ENCODE data around the gene OOSP2. TPM values are rescaled to one million over a fixed set of nuclear protein-coding genes. Genes with fewer than 3 reads are reported as not detected.

Gene OOSP2
- total RNA-seq, 2 donors from 2014 or later: 16.0 TPM; not detected in 1

DNA sequence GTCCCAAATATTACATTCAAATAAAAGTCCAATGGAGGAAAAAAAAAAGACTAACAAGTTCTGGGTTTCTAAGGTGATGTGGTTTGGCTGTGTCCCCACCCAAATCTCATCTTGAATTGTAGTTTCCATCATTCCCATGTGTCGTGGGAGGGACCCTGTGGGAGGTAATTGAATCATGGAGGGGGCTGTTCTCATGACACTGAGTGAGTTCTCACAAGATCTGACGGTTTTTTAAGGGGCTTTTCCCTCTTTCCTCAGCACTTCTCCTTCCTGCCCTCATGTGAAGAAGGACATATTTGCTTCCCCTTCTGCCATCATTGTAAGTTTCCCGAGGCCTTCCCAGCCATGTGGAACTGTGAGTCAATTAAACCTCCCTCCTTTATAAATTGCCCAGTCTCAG, 40.3 kb downstream of the OOSP2 start:
- intact Hi-C loops (cut with DNase I): no loop called here
- H3K9me3 ChIP-seq: no peaks in the 10 kb centered on the region
- no peaks in the 10 kb centered on the region for H3K36me3 ChIP-seq
- whole genome bisulfite sequencing: 76% methylated on average over 3 of the region's 3 CpGs
- H3K4me1 ChIP-seq (replicated peaks): no peaks in the 10 kb centered on the region
- no peak overlapping the region for H3K27ac ChIP-seq
- no peak overlapping the region for H3K4me3 ChIP-seq
- H3K27me3 ChIP-seq (replicated peaks; ENCODE audit: insufficient read depth): no peaks in the 10 kb centered on the region
- no peak for DNase-seq (ENCODE audit: low spot score)
- TF ChIP-seq POLR2AphosphoS5 (IDR thresholded peaks at IDR 0.05): no peak
- TF ChIP-seq, protein P1, sequence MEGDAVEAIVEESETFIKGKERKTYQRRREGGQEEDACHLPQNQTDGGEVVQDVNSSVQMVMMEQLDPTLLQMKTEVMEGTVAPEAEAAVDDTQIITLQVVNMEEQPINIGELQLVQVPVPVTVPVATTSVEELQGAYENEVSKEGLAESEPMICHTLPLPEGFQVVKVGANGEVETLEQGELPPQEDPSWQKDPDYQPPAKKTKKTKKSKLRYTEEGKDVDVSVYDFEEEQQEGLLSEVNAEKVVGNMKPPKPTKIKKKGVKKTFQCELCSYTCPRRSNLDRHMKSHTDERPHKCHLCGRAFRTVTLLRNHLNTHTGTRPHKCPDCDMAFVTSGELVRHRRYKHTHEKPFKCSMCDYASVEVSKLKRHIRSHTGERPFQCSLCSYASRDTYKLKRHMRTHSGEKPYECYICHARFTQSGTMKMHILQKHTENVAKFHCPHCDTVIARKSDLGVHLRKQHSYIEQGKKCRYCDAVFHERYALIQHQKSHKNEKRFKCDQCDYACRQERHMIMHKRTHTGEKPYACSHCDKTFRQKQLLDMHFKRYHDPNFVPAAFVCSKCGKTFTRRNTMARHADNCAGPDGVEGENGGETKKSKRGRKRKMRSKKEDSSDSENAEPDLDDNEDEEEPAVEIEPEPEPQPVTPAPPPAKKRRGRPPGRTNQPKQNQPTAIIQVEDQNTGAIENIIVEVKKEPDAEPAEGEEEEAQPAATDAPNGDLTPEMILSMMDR (IDR thresholded peaks at IDR 0.05): no peak
- no peak for TF ChIP-seq POLR2A (IDR thresholded peaks at IDR 0.05)

GRCh38 chr11:60084631-60085273, 44.5 kb downstream of the OOSP2 start:
- intact Hi-C loops (cut with DNase I): no loop called here
- Histone ChIP-seq H3K36me3 (no peaks in the 10 kb centered on the region), H3K9me3 (no peaks in the 10 kb centered on the region), H3K4me1 (replicated peaks) (no peaks in the 10 kb centered on the region), H3K27me3 (replicated peaks; ENCODE audit: insufficient read depth) (no peaks in the 10 kb centered on the region), H3K4me3 (no peak overlapping the region), H3K27ac (no peak overlapping the region)
- WGBS: 34% methylated on average over 3 of the region's 3 CpGs
- DNase-seq (ENCODE audit: low spot score): peak; percentile 17
- TF ChIP-seq, protein P1 (IDR thresholded peaks at IDR 0.05): no peak
- TF ChIP-seq POLR2A (IDR thresholded peaks at IDR 0.05) (no peak), POLR2AphosphoS5 (IDR thresholded peaks at IDR 0.05) (no peak)

GRCh38 chr11:60085909-60086308, 45.7 kb downstream of the OOSP2 start:
- intact Hi-C loops (cut with DNase I): no loop called here
- H3K36me3 ChIP-seq: no peaks in the 10 kb centered on the region
- no peaks in the 10 kb centered on the region for H3K27me3 ChIP-seq (replicated peaks; ENCODE audit: insufficient read depth)
- no peaks in the 10 kb centered on the region for H3K4me1 ChIP-seq (replicated peaks)
- no peak for DNase-seq (ENCODE audit: low spot score)
- H3K27ac ChIP-seq: no peak overlapping the region
- H3K4me3 ChIP-seq: no peak overlapping the region
- H3K9me3 ChIP-seq: no peaks in the 10 kb centered on the region
- TF ChIP-seq, protein P1 (IDR thresholded peaks at IDR 0.05): no peak
- TF ChIP-seq POLR2AphosphoS5 (IDR thresholded peaks at IDR 0.05) (no peak), POLR2A (IDR thresholded peaks at IDR 0.05) (no peak)
- 91% methylated on average over 2 of the region's 2 CpGs for WGBS

- intact Hi-C loops (cut with DNase I): no loop called here
- Histone ChIP-seq H3K27ac (no peak overlapping the region), H3K9me3 (no peaks in the 10 kb centered on the region), H3K27me3 (replicated peaks; ENCODE audit: insufficient read depth) (no peaks in the 10 kb centered on the region), H3K4me3 (no peak overlapping the region), H3K4me1 (replicated peaks) (no peaks in the 10 kb centered on the region), H3K36me3 (no peaks in the 10 kb centered on the region)
- TF ChIP-seq POLR2A (IDR thresholded peaks at IDR 0.05) (no peak), POLR2AphosphoS5 (IDR thresholded peaks at IDR 0.05) (no peak)
- TF ChIP-seq, protein P1 (IDR thresholded peaks at IDR 0.05): no peak
- no peak for DNase-seq (ENCODE audit: low spot score)
- WGBS: 52% methylated on average over 1 of the region's 1 CpG
Observed at GRCh38 chr11:60087239-60087638, 47.0 kb downstream of the OOSP2 start.

DNA sequence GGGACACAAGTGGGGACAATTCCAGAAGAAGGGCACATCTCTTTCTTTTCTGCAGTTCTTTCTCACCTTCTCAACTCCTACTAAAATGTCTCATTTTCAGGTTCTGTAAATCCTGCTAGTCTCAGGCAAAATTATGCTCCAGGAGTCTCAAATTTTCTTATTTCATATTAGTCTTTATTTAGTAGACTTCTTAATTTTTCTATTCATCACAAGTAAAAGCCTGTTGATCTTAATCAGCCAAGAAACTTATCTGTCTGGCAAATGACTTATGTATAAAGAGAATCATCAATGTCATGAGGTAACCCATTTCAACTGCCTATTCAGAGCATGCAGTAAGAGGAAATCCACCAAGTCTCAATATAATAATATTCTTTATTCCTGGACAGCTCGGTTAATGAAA, 48.2 kb downstream of the OOSP2 start, which contains the start of gene MS4A2:
Gene MS4A2, plus strand, starts transcription at position 301 of the 400 bp plus-strand sequence. CDS start 102 bp downstream, outside the sequence.
- no peak for TF ChIP-seq POLR2AphosphoS5 (IDR thresholded peaks at IDR 0.05)
- H3K4me3 ChIP-seq: no peak within 1 kb of the TSS
- no peaks in the 10 kb centered on the region for H3K36me3 ChIP-seq
- intact Hi-C loops (cut with DNase I): no loop called here
- no peaks in the 10 kb centered on the region for H3K27me3 ChIP-seq (replicated peaks; ENCODE audit: insufficient read depth)
- no peaks in the 10 kb centered on the region for H3K4me1 ChIP-seq (replicated peaks)
- whole genome bisulfite sequencing: 73% methylated on average over 1 of the region's 1 CpG
- H3K27ac ChIP-seq: no peak within 1 kb of the TSS
- no peaks in the 10 kb centered on the region for H3K9me3 ChIP-seq
- DNase-seq (ENCODE audit: low spot score): no peak
